ENCODE data around the gene YWHAH.

DNA sequence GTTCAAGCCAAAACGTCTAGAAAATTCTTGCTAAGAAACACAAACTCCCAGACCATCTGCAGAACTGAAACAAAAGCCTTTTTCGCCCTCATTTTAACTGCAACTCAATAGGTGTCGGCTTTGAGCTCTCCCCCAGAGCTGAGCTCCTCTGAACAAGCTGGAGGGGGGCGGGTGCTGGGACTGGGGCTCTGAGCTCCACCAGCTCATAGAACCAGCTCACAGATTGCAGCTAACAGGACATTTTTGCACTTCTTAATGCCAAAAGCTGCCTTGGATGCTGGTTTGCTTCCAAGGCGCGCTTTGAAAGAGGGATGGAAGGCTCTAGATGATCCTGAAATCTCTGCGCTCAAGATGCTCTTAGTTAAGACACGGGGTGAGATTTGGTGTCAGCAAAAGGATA, 6.0 kb upstream of the YWHAH start:
- TF ChIP-seq CTCF (conservative IDR thresholded peaks at IDR 0.05): no peak
- TF ChIP-seq ZFX (IDR thresholded peaks at IDR 0.05): no peak

Data from C4-2B (cell line).